Choroid plexus epithelial cell (primary cell): ENCODE data around the gene AQP9.

Experiments
- DNase-seq: peaks from one replicate; pipeline ENCODE4 v3.0.0-alpha.2; 2010; ENCODE audit warnings: low read depth
- H3K4me3 ChIP-seq: 2 replicates; pipeline ENCODE4 v1.5.1; 2011; ENCODE audit warnings: low read depth, mild to moderate bottlenecking, control low read depth, low read length, moderate library complexity
- CTCF ChIP-seq: conservative IDR thresholded peaks from 2 replicates; pipeline ENCODE4 v1.5.1; 2011; ENCODE audit warnings: low read depth, mild to moderate bottlenecking, control low read depth, inconsistent platforms, low read length, moderate library complexity

The AQP9 gene

GRCh38 chr15:58139276-58139988 is 1.3 kb downstream of the AQP9 start:
- DNase-seq, result peak; percentile 4
- H3K4me3 ChIP-seq, result no peak overlapping the region

DNA sequence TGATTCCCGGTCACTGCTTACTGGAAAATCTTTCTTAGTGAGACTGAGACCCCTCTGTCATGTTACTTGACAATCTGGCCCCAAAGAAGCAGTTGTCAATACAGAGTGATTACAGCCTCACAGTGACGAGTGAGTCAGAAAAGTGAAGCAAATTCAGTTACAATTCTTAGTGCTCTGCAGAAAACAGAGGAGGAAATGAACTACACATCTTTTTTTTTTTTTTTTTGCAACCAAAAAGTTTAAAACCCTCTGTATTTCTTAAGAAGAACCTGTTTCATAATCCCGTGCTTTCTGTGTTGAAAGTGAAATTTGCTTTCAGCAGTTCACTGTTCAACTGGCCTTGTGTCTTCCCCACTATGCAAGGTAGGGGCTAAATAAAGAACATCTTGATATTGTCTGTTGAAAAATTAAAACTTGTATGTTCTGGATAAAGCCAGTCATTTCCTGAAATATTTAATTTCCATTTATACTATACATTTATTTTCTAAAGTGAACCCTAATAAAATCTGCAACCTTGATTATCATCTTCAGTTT is 1.9 kb downstream of the AQP9 start:
- no peak for TF ChIP-seq CTCF
- no peak overlapping the region for H3K4me3 ChIP-seq
- no peak for DNase-seq

More at GRCh38 chr15:58139276-58139988, 1.3 kb downstream of the AQP9 start:
- no peak for TF ChIP-seq CTCF

DNA sequence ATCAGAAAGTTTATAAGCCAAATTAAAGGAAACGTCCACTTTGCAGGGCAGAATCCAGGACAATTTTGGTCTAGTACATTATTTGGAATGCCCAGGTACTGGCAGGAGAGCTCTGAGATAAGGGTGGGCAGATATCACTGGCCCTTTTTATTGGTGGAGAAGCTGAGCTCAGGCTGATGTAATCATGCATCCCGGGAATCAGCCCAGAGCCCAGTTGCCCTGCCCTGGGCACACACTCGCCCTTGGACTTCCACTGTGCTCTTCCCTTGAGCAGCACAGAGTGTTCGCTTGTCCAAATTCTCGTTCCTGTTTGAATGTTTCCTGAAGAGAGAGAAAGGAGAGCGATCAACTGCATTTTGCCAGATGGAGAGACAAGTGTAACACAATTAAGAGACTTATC is 3.7 kb downstream of the AQP9 start:
- TF ChIP-seq CTCF, result no peak
- H3K4me3 ChIP-seq, result no peak overlapping the region

DNA sequence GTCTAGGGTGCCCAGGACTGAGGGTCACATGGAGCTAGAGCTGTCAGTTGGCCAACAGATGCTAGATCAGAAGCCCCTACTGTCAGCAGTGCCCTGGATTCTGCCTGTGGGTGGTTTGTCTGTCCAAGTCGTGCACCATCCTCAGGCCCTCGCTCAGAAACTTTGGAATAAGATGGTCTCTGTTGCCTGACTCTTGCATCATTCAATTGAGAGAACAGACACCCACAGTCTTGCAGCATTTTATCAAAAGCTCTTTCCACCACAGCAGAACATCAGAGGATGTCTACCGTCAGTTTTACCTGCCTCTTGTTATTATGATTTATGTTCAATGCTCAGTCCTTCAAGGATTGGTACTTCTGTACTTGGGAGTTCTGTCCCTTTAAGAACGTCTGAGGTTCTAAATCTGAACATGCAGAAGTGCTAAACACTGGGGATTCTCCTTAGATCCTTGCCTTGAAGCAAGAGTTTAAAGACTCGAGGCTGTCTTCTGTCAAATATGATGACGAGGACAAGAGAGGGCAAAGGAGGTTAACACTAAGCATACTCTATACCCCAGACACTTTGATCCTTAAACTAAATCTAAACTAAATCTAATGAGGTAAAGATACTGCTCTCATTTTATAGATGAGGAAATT is 4.8 kb downstream of the AQP9 start:
- TF ChIP-seq CTCF, result no peak
- DNase-seq, result no peak
- no peak overlapping the region for H3K4me3 ChIP-seq

More for the DNA sequence above, 3.7 kb downstream of the AQP9 start:
- DNase-seq, result no peak

GRCh38 chr15:58145606-58146005 is 7.4 kb downstream of the AQP9 start:
- no peak for TF ChIP-seq CTCF
- DNase-seq, result no peak
- H3K4me3 ChIP-seq, result no peak overlapping the region

GRCh38 chr15:58146211-58146610 is 8.0 kb downstream of the AQP9 start:
- DNase-seq, result no peak
- no peak for TF ChIP-seq CTCF
- H3K4me3 ChIP-seq, result no peak overlapping the region
